Raji (cell line): ENCODE data around the gene HMGCS2.

Source experiments
- POLR2A ChIP-seq: IDR thresholded peaks from 2 replicates; pipeline ENCODE4 v1.6.1; 2011; ENCODE audit warnings: low read depth, low read length, control low read depth; ENCODE audit not compliant: insufficient read depth

The HMGCS2 gene

GRCh38 chr1:119731060-119731459 is 37.6 kb downstream of the HMGCS2 start:
- TF ChIP-seq POLR2A = no peak

GRCh38 chr1:119729044-119729443 is 39.7 kb downstream of the HMGCS2 start:
- no peak for TF ChIP-seq POLR2A

DNA sequence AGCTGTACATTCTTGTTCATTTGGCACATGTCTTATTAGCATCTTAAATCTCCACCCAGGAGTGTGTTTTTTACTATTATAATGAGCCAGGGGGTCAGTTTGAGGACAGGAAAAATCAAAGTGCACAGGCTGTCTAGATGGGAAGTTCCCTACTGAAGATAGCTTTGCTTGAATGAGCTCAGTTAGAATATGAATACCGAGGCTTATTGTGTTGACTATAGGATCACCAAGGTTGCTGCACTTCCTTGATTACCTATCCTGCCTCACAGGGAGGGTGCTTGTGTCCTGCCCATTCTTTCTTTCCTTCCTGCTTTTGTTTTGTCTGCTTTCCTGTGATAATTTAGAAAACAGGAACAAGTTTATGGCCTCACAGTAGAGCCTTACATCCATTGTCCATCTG is 40.7 kb downstream of the HMGCS2 start:
- TF ChIP-seq POLR2A = no peak

DNA sequence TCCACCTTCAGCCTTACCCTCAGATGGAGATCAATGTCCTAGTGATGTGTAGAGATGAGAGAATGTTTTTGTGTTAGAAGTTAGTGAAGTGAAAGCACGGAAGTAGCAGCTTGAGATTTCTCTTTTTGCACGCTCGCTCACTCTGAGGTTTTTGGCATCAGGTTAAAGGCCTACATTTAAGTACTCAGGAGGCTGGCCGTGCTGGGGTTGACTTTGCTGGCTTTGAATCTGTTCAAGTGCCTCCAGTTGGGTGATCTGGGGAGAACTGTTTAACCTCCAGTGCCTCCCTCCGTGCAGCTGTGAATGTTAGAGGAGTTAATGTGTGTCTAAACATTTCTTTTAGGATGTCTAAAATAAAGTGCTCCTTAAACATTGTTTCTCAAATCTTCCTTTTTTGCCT is 43.1 kb downstream of the HMGCS2 start:
- no peak for TF ChIP-seq POLR2A

GRCh38 chr1:119724611-119725218 is 44.0 kb downstream of the HMGCS2 start:
- TF ChIP-seq POLR2A = no peak

GRCh38 chr1:119721896-119722295 is 46.8 kb downstream of the HMGCS2 start:
- TF ChIP-seq POLR2A = no peak

GRCh38 chr1:119720866-119721440 is 47.8 kb downstream of the HMGCS2 start:
- TF ChIP-seq POLR2A = no peak

DNA sequence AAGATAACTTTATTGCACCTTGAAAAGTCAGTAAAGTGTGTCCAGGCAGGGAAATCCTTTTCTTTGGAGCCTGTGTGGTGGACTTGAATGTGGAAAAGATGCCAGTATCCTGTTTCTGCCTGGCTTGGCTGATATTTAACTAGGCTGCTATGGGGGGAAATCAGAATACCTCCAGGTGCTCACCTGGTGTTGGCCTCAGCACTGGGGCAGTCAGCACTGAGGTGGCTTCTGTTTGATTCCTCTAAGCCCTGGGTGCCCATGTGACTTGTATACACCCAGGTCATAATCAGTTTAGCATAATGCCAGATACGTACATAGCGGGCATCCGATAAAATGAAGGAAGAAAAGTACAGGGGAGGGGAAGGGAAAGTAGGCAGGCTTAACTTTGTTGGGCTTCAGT is 49.7 kb downstream of the HMGCS2 start:
- TF ChIP-seq POLR2A = no peak

- no peak for TF ChIP-seq POLR2A
These were observed 50.3 kb downstream of the HMGCS2 start for GRCh38 chr1:119718409-119718808.

GRCh38 chr1:119715542-119715941 is 53.2 kb downstream of the HMGCS2 start:
- no peak for TF ChIP-seq POLR2A

DNA sequence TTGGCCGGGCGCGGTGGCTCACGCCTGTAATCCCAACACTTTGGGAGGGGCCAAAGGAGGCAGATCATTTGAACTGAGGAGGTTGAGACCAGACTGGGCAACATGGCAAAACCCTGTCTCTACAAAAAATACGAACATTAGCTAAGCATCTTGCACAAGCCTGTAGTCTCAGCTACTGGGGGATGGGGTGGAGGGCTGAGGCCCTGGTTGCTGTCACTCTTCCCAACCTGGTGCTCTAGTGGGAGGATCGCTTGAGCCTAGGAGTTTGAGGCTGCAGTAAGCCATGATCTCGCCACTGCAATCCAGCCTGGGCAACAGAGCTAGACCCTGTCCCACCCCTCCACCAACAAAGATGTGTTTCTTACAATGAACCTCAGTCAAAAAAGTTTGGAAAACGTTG is 54.1 kb downstream of the HMGCS2 start:
- no peak for TF ChIP-seq POLR2A

DNA sequence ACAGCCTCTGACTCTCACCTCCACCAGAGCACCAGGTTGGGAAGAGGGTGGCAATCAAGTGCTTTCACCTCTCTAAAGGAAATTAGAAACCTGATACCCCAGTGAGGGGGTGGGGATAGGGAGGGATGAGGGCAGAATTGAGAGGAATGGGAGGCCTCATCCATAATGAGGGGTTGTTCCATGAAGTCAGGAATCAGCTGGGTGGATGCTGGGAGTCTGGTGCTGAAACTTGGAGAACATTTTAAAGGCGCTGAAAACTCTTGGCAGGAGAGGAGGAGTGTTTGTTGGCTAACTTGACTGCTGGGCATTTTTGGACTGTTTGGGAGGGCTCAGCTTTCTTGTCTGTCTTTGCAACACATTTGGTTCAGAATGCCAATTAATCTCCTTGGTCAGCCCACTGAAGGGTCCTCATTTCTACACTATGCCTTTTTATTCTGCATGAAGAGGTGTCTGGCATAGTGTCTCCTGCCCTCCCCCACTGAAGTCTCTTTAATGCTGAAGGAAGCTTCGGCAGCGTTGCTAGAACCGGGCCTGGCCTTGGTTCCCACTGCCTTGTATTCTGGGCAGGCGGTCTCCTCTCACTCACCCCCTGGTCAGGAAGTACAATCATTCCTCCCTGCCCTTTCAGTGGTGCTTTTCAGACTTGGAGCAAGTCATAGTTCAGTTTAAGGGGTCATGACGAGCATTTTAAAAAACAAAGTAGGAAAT is 54.8 kb downstream of the HMGCS2 start:
- no peak for TF ChIP-seq POLR2A

- TF ChIP-seq POLR2A = no peak
These were observed 55.5 kb downstream of the HMGCS2 start for GRCh38 chr1:119713039-119713748.

DNA sequence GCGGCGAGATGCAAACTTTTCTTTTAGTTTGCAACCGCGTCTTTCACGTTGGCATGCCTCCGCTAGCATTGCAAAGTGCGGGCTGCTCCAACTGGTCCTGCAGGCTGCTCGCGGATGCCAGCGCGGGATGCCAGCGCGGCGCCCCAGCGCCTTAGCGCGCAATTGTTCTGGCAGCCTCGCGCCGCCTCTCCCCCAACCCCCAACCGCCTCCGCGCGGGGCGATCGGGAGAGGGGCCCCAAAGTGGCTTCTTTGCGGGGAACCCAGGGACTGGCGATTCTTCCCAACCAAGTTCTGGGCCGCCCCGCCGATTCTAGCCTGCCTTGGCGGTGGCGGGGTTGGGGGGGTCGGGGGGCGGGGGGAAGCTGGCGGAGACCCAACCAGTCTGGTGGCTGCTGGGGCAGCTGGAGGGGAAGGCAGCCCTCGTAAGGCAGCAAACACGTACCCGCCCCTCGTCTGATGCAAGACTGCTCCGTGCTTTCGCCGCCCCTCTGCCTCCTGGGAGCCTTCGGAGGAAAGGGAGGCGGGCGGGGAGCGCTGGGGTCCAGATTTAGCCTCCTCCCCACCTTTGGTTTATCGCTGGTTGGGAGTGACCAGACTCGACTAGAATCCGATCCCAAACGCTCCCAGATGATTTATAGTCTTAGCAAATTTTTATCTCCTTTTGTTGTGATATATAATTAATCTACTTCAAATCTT is 56.2 kb downstream of the HMGCS2 start:
- peak; percentile 71 for TF ChIP-seq POLR2A

DNA sequence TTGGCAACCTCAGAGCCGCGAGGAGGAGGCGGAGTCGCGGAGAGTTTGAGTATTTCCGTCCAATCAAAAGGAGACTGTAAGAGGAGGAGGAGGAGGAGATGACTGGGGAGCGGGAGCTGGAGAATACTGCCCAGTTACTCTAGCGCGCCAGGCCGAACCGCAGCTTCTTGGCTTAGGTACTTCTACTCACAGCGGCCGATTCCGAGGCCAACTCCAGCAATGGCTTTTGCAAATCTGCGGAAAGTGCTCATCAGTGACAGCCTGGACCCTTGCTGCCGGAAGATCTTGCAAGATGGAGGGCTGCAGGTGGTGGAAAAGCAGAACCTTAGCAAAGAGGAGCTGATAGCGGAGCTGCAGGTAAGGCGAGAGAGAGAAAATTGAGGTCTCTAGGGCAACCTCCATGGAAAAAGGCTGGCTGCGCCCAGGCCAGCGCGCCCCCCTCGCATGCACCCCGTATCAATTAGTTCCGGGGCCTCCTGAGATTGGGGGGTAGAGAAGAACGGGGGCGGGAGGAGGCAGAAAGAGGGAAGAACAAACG is 56.8 kb downstream of the HMGCS2 start, which contains the start of gene PHGDH:
Gene PHGDH (plus strand): TSS at position 131 of the 538 bp plus-strand sequence. CDS start 89 bp downstream, at position 220.
- peak; percentile 96 for TF ChIP-seq POLR2A

DNA sequence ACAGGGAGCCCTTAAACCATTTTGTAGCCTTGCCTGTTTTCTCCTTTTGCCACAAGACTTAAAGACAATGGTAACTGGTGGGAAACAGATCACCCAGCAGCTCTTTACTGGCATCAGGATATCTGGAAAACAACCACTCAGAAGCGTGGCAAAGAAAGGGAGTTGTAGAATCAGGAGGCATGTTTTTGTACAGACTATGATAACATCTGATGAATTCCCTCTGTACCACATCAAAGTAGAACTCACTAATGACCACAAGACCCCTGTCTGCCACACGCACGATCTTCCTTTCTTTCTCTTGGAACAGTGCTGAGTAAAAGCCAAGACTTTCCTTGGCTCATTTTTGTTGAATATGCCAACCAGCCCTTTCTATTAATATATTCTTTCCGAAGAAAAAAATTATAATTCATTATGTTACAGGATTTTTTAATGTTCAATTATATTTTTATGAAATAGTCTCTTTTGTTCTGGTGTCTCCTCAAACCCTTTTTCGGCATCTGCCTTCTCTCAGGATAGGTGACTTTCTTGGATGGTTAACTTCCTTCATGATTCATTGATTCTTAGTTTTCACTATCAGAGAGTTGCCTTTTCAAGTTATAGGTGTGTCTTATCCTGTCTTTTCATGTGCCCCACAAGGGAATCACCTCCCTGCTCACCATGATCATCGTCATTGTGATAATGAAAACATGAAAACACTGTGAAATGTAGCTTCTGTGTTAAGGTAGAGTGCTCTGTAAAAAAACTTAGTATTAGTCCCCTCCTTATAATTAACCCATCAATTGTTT is 64.8 kb downstream of the HMGCS2 start:
- no peak for TF ChIP-seq POLR2A
